Measurements from ENCODE around the gene FER1L5.

The FER1L5 gene

GRCh38 chr2:96625571-96626552, 16.7 kb upstream of the FER1L5 start:
- TF ChIP-seq CEBPB (IDR thresholded peaks at IDR 0.05) (no peak), RAD21 (IDR thresholded peaks at IDR 0.05; ENCODE audit: low read depth) (no peak), EGR1 (IDR thresholded peaks at IDR 0.05) (no peak), TAF1 (IDR thresholded peaks at IDR 0.05; ENCODE audit: low read depth) (no peak), EP300 (IDR thresholded peaks at IDR 0.05; ENCODE audit: borderline replicate concordance) (no peak), TEAD4 (IDR thresholded peaks at IDR 0.05) (no peak), CREB1 (IDR thresholded peaks at IDR 0.05; ENCODE audit: low read depth) (no peak), NFIC (IDR thresholded peaks at IDR 0.05) (no peak), USF1 (IDR thresholded peaks at IDR 0.05) (no peak), YY1 (IDR thresholded peaks at IDR 0.05; ENCODE audit: low read depth) (no peak), REST (IDR thresholded peaks at IDR 0.05; ENCODE audit: low read depth) (no peak), FOXM1 (IDR thresholded peaks at IDR 0.05; ENCODE audit: borderline replicate concordance, low read depth) (no peak), TCF12 (IDR thresholded peaks at IDR 0.05; ENCODE audit: low read depth) (no peak), ZBTB7A (IDR thresholded peaks at IDR 0.05; ENCODE audit: low read depth) (no peak), MAX (IDR thresholded peaks at IDR 0.05) (no peak)

- no peak for TF ChIP-seq NFIC (IDR thresholded peaks at IDR 0.05)
- no peak for TF ChIP-seq CREB1 (IDR thresholded peaks at IDR 0.05; ENCODE audit: low read depth)
- no peak for TF ChIP-seq TCF12 (IDR thresholded peaks at IDR 0.05; ENCODE audit: low read depth)
- TF ChIP-seq YY1 (IDR thresholded peaks at IDR 0.05; ENCODE audit: low read depth): no peak
- TF ChIP-seq REST (IDR thresholded peaks at IDR 0.05; ENCODE audit: low read depth): no peak
- no peak for TF ChIP-seq ZBTB7A (IDR thresholded peaks at IDR 0.05; ENCODE audit: low read depth)
- TF ChIP-seq EGR1 (IDR thresholded peaks at IDR 0.05): no peak
- TF ChIP-seq TAF1 (IDR thresholded peaks at IDR 0.05; ENCODE audit: low read depth): no peak
- no peak for TF ChIP-seq EP300 (IDR thresholded peaks at IDR 0.05; ENCODE audit: borderline replicate concordance)
- TF ChIP-seq FOXM1 (IDR thresholded peaks at IDR 0.05; ENCODE audit: borderline replicate concordance, low read depth): no peak
- TF ChIP-seq USF1 (IDR thresholded peaks at IDR 0.05): no peak
- no peak for TF ChIP-seq MAX (IDR thresholded peaks at IDR 0.05)
- TF ChIP-seq RAD21 (IDR thresholded peaks at IDR 0.05; ENCODE audit: low read depth): no peak
- no peak for TF ChIP-seq CEBPB (IDR thresholded peaks at IDR 0.05)
- no peak for TF ChIP-seq TEAD4 (IDR thresholded peaks at IDR 0.05)
Measured at GRCh38 chr2:96626553-96626942, 16.0 kb upstream of the FER1L5 start.

- no peak for TF ChIP-seq FOXM1 (IDR thresholded peaks at IDR 0.05; ENCODE audit: borderline replicate concordance, low read depth)
Measured at GRCh38 chr2:96631804-96632435, 10.6 kb upstream of the FER1L5 start.

- no peak for TF ChIP-seq REST (IDR thresholded peaks at IDR 0.05; ENCODE audit: low read depth)
- no peak for TF ChIP-seq RAD21 (IDR thresholded peaks at IDR 0.05; ENCODE audit: low read depth)
- TF ChIP-seq CREB1 (IDR thresholded peaks at IDR 0.05; ENCODE audit: low read depth): no peak
- TF ChIP-seq CEBPB (IDR thresholded peaks at IDR 0.05): no peak
- no peak for TF ChIP-seq TCF12 (IDR thresholded peaks at IDR 0.05; ENCODE audit: low read depth)
- TF ChIP-seq NFIC (IDR thresholded peaks at IDR 0.05): no peak
- no peak for TF ChIP-seq EP300 (IDR thresholded peaks at IDR 0.05; ENCODE audit: borderline replicate concordance)
- TF ChIP-seq FOXM1 (IDR thresholded peaks at IDR 0.05; ENCODE audit: borderline replicate concordance, low read depth): no peak
- TF ChIP-seq TAF1 (IDR thresholded peaks at IDR 0.05; ENCODE audit: low read depth): no peak
- no peak for TF ChIP-seq EGR1 (IDR thresholded peaks at IDR 0.05)
- TF ChIP-seq USF1 (IDR thresholded peaks at IDR 0.05): no peak
- TF ChIP-seq MAX (IDR thresholded peaks at IDR 0.05): no peak
- TF ChIP-seq TEAD4 (IDR thresholded peaks at IDR 0.05): no peak
Measured at GRCh38 chr2:96633641-96634040, 8.9 kb upstream of the FER1L5 start.
